HCT116 (cell line): ENCODE results near the gene PRKX. TPM values are rescaled to one million over a fixed set of nuclear protein-coding genes. Genes with fewer than 3 reads are reported as not detected.

Experiments
- ATAC-seq: fragments of 200-7000 bp; cut with Tn5 transposase; 2 replicates; pipeline ENCODE4 v1.9.1; 2020; ENCODE audit warnings: mild to moderate bottlenecking, moderate library complexity
- BruUV-seq: library from RNA; stranded (reverse); fragments of 400-500 nt; replicated peaks from 2 replicates; lab custom pipeline; 2021; lab: Mats Ljungman, UMichigan
- CTCF ChIA-PET: fragments of 300-600 bp; sonication (Branson Sonifier 250); formaldehyde crosslinking; loops from one replicate; lab custom pipeline; 2021; ENCODE audit warnings: antibody characterized with exemption; lab: Charles Lee
- POLR2A ChIA-PET: fragments of 300-600, 350-600 bp; sonication (Branson Sonifier 250); formaldehyde crosslinking; loops from one replicate; lab custom pipeline; 2021; ENCODE audit warnings: antibody characterized with exemption; lab: Charles Lee
- RAD21 ChIA-PET, 2 experiments: fragments of 300-600 bp; sonication (Branson Sonifier 250); formaldehyde crosslinking; loops; one replicate each; lab custom pipeline; 2023; ENCODE audit warnings: low total read pairs in 2 of 2; ENCODE audit not compliant: uncharacterized antibody in 2 of 2, unreplicated experiment in 2 of 2, low non-redundant PET in 1 of 2; lab: Charles Lee
- DNase-seq: peaks from one replicate; pipeline ENCODE4 v3.0.0-alpha.2; 2010; ENCODE audit warnings: low read depth, low spot score
- H2AFZ ChIP-seq: fragments of 200-600 bp; shearing (Covaris generic), sonication (generic); 2 replicates; pipeline ENCODE4 v1.6.1; 2017; ENCODE audit warnings: low read depth, mixed run types, mixed read lengths, antibody characterized with exemption, low read length; ENCODE audit not compliant: poor library complexity, severe bottlenecking
- H3K27ac ChIP-seq: 2 replicates; pipeline ENCODE4 v1.5.1; 2012; ENCODE audit warnings: low read depth, low read length
- H3K27me3 ChIP-seq: fragments of 200-600 bp; sonication (generic); 2 replicates; pipeline ENCODE4 v1.6.1; 2016; ENCODE audit warnings: mixed run types, low read length, mixed read lengths; ENCODE audit not compliant: insufficient read depth
- H3K36me3 ChIP-seq, 2 experiments: fragments of 200-500 bp in 1 of 2; fragments of 200-600 bp in 1 of 2; sonication (Bioruptor generic) in 1 of 2; sonication (generic) in 1 of 2; 2 replicates each; pipeline versions ENCODE4 v1.5.1 to v1.6.1; 2014 to 2016; ENCODE audit warnings: low read length in 2 of 2, inconsistent platforms in 1 of 2, mixed read lengths in 1 of 2, mixed run types in 1 of 2; ENCODE audit not compliant: insufficient read depth in 2 of 2, control insufficient read depth in 1 of 2
- H3K4me1 ChIP-seq, 2 experiments: fragments of 200-600 bp in 1 of 2; sonication (generic) in 1 of 2; 2 replicates each; pipeline versions ENCODE4 v1.5.1 to v1.6.1; 2012 to 2017; ENCODE audit warnings: low read length in 2 of 2, inconsistent platforms in 1 of 2, mild to moderate bottlenecking in 1 of 2, mixed read lengths in 1 of 2, mixed run types in 1 of 2, moderate library complexity in 1 of 2; ENCODE audit not compliant: insufficient read depth in 2 of 2, control insufficient read depth in 1 of 2
- H3K4me2 ChIP-seq: fragments of 200-600 bp; sonication (generic); 2 replicates; pipeline ENCODE4 v1.6.1; 2017; ENCODE audit warnings: mixed run types, low read length, mixed read lengths
- H3K4me3 ChIP-seq, 2 experiments: fragments of 200-600 bp in 1 of 2; sonication (generic) in 1 of 2; replicated peaks in 1 of 2; 2 replicates each; pipeline ENCODE4 v1.5.1; 2011 to 2016; ENCODE audit warnings: low read length in 2 of 2, control low read depth in 1 of 2, low read depth in 1 of 2, mild to moderate bottlenecking in 1 of 2, mixed read lengths in 1 of 2, mixed run types in 1 of 2
- H3K79me2 ChIP-seq: fragments of 200-600 bp; sonication (generic); 2 replicates; pipeline ENCODE4 v1.6.1; 2017; ENCODE audit warnings: mild to moderate bottlenecking, mixed run types, low read length, moderate library complexity, mixed read lengths; ENCODE audit not compliant: insufficient read depth
- H3K9ac ChIP-seq: fragments of 200-600 bp; sonication (generic); 2 replicates; pipeline ENCODE4 v1.6.1; 2016; ENCODE audit warnings: low read length, mixed read lengths
- H3K9me2 ChIP-seq: fragments of 200-600 bp; sonication (generic), shearing (Covaris generic); 2 replicates; pipeline ENCODE4 v1.6.1; 2017; ENCODE audit warnings: mixed run types, mild to moderate bottlenecking, moderate library complexity; ENCODE audit not compliant: insufficient read depth
- H3K9me3 ChIP-seq, 2 experiments: fragments of 200-500 bp in 1 of 2; fragments of 200-600 bp in 1 of 2; sonication (Bioruptor generic) in 1 of 2; sonication (generic) in 1 of 2; 2 replicates each; pipeline ENCODE4 v1.6.1; 2014 to 2017; ENCODE audit warnings: low read length in 2 of 2, mixed read lengths in 2 of 2, inconsistent platforms in 1 of 2, low read depth in 1 of 2, mild to moderate bottlenecking in 1 of 2, mixed run types in 1 of 2, moderate library complexity in 1 of 2; ENCODE audit not compliant: control insufficient read depth in 1 of 2, insufficient read depth in 1 of 2
- H4K20me1 ChIP-seq: fragments of 200-600 bp; sonication (generic), shearing (Covaris generic); 2 replicates; pipeline ENCODE4 v1.6.1; 2017; ENCODE audit warnings: mixed run types, mild to moderate bottlenecking, moderate library complexity; ENCODE audit not compliant: insufficient read depth
- CBX3 ChIP-seq: IDR thresholded peaks from 2 replicates; pipeline ENCODE4 v1.6.1; 2012; ENCODE audit warnings: low read depth
- EGR1 ChIP-seq: IDR thresholded peaks from 2 replicates; pipeline ENCODE4 v1.6.1; 2012; ENCODE audit warnings: low read depth
- ELF1 ChIP-seq: IDR thresholded peaks from 2 replicates; pipeline ENCODE4 v1.6.1; 2012; ENCODE audit warnings: low read depth, borderline replicate concordance
- EZH2 ChIP-seq: fragments of 200-600 bp; sonication (generic); IDR thresholded peaks from 2 replicates; pipeline ENCODE4 v1.6.1; 2017; ENCODE audit warnings: antibody characterized with exemption, mixed run types
- EZH2phosphoT487 ChIP-seq: fragments of 200-600 bp; IDR thresholded peaks from 2 replicates; pipeline ENCODE4 v1.6.1; 2018; ENCODE audit warnings: antibody characterized with exemption, borderline replicate concordance
- JUND ChIP-seq: IDR thresholded peaks from 2 replicates; pipeline ENCODE4 v1.6.1; 2012
- MAX ChIP-seq: IDR thresholded peaks from 2 replicates; pipeline ENCODE4 v1.6.1; 2012
- RAD21 ChIP-seq: IDR thresholded peaks from 2 replicates; pipeline ENCODE4 v1.6.1; 2012; ENCODE audit warnings: low read depth, mild to moderate bottlenecking
- REST ChIP-seq: IDR thresholded peaks from 2 replicates; pipeline ENCODE4 v1.6.1; 2012; ENCODE audit warnings: low read depth
- SRF ChIP-seq: IDR thresholded peaks from 2 replicates; pipeline ENCODE4 v1.6.1; 2012; ENCODE audit warnings: low read depth
- TCF7L2 ChIP-seq: IDR thresholded peaks from 2 replicates; pipeline ENCODE4 v1.7.0; 2011; ENCODE audit warnings: borderline replicate concordance, inconsistent platforms; ENCODE audit not compliant: insufficient read depth, insufficient read length; ENCODE audit errors: extremely low read depth
- ZBTB33 ChIP-seq: IDR thresholded peaks from 2 replicates; pipeline ENCODE4 v1.6.1; 2011; ENCODE audit warnings: mild to moderate bottlenecking, low read length, moderate library complexity; ENCODE audit not compliant: insufficient replicate concordance; ENCODE audit errors: extremely low read depth
- ZNF274 ChIP-seq: fragments of 200-500 bp; sonication (Bioruptor generic); IDR thresholded peaks from 2 replicates; pipeline ENCODE4 v1.6.1; 2014; ENCODE audit warnings: mild to moderate bottlenecking, low read depth, low read length, inconsistent platforms
- intact Hi-C: fragments of 100-400 bp; cut with micrococcal nuclease; formaldehyde crosslinking; loops from 2 replicates; pipeline ENCODE4 v1.10.0; 2022
- total RNA-seq: library from RNA; stranded (reverse); gene quantifications from one replicate; pipeline ENCODE4 v1.2.1, GENCODE V29; 2021; ENCODE audit not compliant: unreplicated experiment

PRKX gene
- total RNA-seq, 1 experiment from 2014 or later = 26.7 TPM

- ChIA-PET CTCF (no interaction called here), POLR2A (no interaction called here), RAD21 (no interaction called here)
- ATAC-seq (no peak), DNase-seq (no peak)
- intact Hi-C loops = no loop called here
- H3K27me3 ChIP-seq = no peaks in the 10 kb centered on the region
- no peak overlapping the region for H3K9ac ChIP-seq
- no peak for TF ChIP-seq ZNF274
- no peak for TF ChIP-seq JUND
- no peak for TF ChIP-seq TCF7L2
- TF ChIP-seq EGR1 = no peak
- TF ChIP-seq CBX3 = no peak
- no peak for TF ChIP-seq EZH2
- TF ChIP-seq SRF = no peak
- no peaks in the 10 kb centered on the region for H3K79me2 ChIP-seq
- no peak overlapping the region for H3K4me3 ChIP-seq
- no peak overlapping the region for H2AFZ ChIP-seq
- H4K20me1 ChIP-seq = no peaks in the 10 kb centered on the region
- H3K9me2 ChIP-seq = no peaks in the 10 kb centered on the region
- no peaks in the 10 kb centered on the region for H3K9me3 ChIP-seq
- BruUV-seq = no TSS peak
- H3K36me3 ChIP-seq = no peaks in the 10 kb centered on the region
- H3K27ac ChIP-seq = no peak overlapping the region
- no peaks in the 10 kb centered on the region for H3K4me1 ChIP-seq
- H3K4me2 ChIP-seq = no peak overlapping the region
Observed at GRCh38 chrX:3585719-3586118, 127.7 kb downstream of the PRKX start.

GRCh38 chrX:3584415-3584996 lies 128.9 kb downstream of the PRKX start:
- H3K9me2 ChIP-seq = no peaks in the 10 kb centered on the region
- POLR2A ChIA-PET = no interaction called here

More at GRCh38 chrX:3584415-3584996, 128.9 kb downstream of the PRKX start:
- ChIA-PET RAD21 (no interaction called here), CTCF (no interaction called here)
- Histone ChIP-seq H3K27ac (no peak overlapping the region), H3K4me3 (no peak overlapping the region), H4K20me1 (no peaks in the 10 kb centered on the region), H3K4me1 (no peaks in the 10 kb centered on the region), H3K9me3 (no peaks in the 10 kb centered on the region), H3K36me3 (no peaks in the 10 kb centered on the region), H3K79me2 (no peaks in the 10 kb centered on the region), H3K27me3 (no peaks in the 10 kb centered on the region), H2AFZ (no peak overlapping the region)
- BruUV-seq = no TSS peak
- ATAC-seq = no peak
- DNase-seq = no peak
- intact Hi-C loops = no loop called here
- no peak for TF ChIP-seq SRF
- TF ChIP-seq ELF1 = no peak
- TF ChIP-seq EZH2 = no peak
- TF ChIP-seq REST = no peak
- TF ChIP-seq ZBTB33 = no peak
- TF ChIP-seq EZH2phosphoT487 = no peak
- no peak for TF ChIP-seq MAX
- TF ChIP-seq RAD21 = no peak
- TF ChIP-seq, all 23 proteins: peak for 0
- Histone ChIP-seq H3K9ac (no peak overlapping the region), H3K4me2 (no peak overlapping the region)
